HEK293T (cell line): ENCODE data around the gene SHISA9.

Experiments used
- BHLHE40 ChIP-seq: fragments of 450-650 bp; IDR thresholded peaks from 2 replicates; pipeline ENCODE4 v1.6.1; 2016; ENCODE audit warnings: mild to moderate bottlenecking, moderate library complexity, borderline replicate concordance
- CTBP1 ChIP-seq: fragments of 450-650 bp; IDR thresholded peaks from 2 replicates; pipeline ENCODE4 v1.6.1; 2016; ENCODE audit warnings: borderline replicate concordance
- ELF4 ChIP-seq: fragments of 450-650 bp; IDR thresholded peaks from 2 replicates; pipeline ENCODE4 v1.6.1; 2017; ENCODE audit warnings: antibody characterized with exemption
- FOXM1 ChIP-seq: fragments of 450-650 bp; IDR thresholded peaks from 2 replicates; pipeline ENCODE4 v1.6.1; 2017; ENCODE audit warnings: mild to moderate bottlenecking, borderline replicate concordance
- SP1 ChIP-seq: fragments of 450-650 bp; IDR thresholded peaks from 2 replicates; pipeline ENCODE4 v1.6.1; 2017
- TARDBP ChIP-seq: fragments of 450-650 bp; IDR thresholded peaks from 2 replicates; pipeline ENCODE4 v1.6.1; 2016
- ZNF384 ChIP-seq: fragments of 450-650 bp; IDR thresholded peaks from 2 replicates; pipeline ENCODE4 v1.6.1; 2016
- TF ChIP-seq, protein P1 (sequence below): fragments of 450-650 bp; IDR thresholded peaks from 2 replicates; pipeline ENCODE4 v1.6.1; 2016

DNA sequence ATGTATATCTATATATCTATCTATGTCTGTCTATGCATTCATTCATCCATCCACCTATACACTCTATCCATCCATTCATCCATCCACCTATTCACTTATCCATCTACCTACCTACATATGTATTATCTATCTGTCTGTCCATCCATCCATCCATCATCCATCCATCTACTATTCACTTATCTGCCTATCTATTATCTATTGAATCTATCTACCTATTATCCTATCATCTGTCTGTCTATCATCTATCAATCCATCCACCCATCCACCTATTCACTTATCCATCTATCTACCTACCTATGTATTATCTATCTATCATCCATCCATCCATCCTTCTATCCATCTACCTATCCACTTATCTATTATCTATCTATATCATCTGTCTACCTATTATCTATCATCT lies 302.3 kb downstream of the SHISA9 start:
- no peak for TF ChIP-seq BHLHE40
- TF ChIP-seq CTBP1 = no peak
- TF ChIP-seq TARDBP = no peak
- TF ChIP-seq FOXM1 = no peak
- TF ChIP-seq SP1 = no peak
- TF ChIP-seq, protein P1, sequence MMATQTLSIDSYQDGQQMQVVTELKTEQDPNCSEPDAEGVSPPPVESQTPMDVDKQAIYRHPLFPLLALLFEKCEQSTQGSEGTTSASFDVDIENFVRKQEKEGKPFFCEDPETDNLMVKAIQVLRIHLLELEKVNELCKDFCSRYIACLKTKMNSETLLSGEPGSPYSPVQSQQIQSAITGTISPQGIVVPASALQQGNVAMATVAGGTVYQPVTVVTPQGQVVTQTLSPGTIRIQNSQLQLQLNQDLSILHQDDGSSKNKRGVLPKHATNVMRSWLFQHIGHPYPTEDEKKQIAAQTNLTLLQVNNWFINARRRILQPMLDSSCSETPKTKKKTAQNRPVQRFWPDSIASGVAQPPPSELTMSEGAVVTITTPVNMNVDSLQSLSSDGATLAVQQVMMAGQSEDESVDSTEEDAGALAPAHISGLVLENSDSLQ = no peak
- TF ChIP-seq ZNF384 = no peak
- no peak for TF ChIP-seq ELF4
